GM12892 (cell line): Measurements from ENCODE around the gene TMEM31.

Experiments used
- POLR2A ChIP-seq: IDR thresholded peaks from 2 replicates; pipeline ENCODE4 v1.6.1; 2011; ENCODE audit warnings: low read depth, low read length, control low read depth
- POLR2AphosphoS5 ChIP-seq: IDR thresholded peaks from 2 replicates; pipeline ENCODE4 v1.6.1; 2011; ENCODE audit warnings: low read depth, low read length, control low read depth

DNA sequence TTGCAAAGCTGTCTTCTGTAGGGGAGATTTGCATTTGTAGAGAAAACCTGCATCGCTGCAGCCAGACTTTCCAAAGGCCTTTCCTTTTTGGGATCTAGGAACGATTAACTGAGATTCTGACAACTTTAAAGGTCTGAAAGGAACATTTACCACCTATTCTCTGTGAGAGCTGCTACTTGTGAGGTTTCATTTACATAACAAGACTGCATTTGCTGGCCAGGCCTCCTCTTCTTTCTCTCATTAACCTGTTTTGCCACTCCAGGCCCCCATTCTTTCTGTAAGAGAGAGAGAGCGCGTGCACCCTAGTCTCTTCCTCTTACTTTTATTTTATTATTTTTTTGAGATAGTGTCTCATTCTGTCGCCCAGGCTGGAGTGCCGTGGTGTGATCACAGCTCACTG, 31.6 kb downstream of the TMEM31 start:
- TF ChIP-seq POLR2AphosphoS5 (no peak), POLR2A (no peak)
